Hepatocyte (in vitro differentiated cells): ENCODE results near the gene NPFFR2. TPM values are rescaled to one million over a fixed set of nuclear protein-coding genes. Genes with fewer than 3 reads are reported as not detected.

Experiments used
- DNase-seq: peaks from one replicate; pipeline ENCODE4 v3.0.0-alpha.2; 2016; ENCODE audit warnings: low spot score
- H2AFZ ChIP-seq: fragments of 200-600 bp; sonication (generic); 2 replicates; pipeline ENCODE4 v1.6.0; 2016; ENCODE audit warnings: antibody characterized with exemption, mild to moderate bottlenecking
- H3K27ac ChIP-seq: fragments of 200-600 bp; sonication (generic); 2 replicates; pipeline ENCODE4 v1.5.1; 2016; ENCODE audit warnings: mild to moderate bottlenecking
- H3K27me3 ChIP-seq: fragments of 200-600 bp; sonication (generic); 2 replicates; pipeline ENCODE4 v1.6.1; 2016
- H3K36me3 ChIP-seq: fragments of 200-600 bp; sonication (generic); replicated peaks from 2 replicates; pipeline ENCODE4 v1.5.1; 2016; ENCODE audit warnings: low read depth; ENCODE audit not compliant: insufficient read depth
- H3K4me1 ChIP-seq: fragments of 200-600 bp; sonication (generic); 2 replicates; pipeline ENCODE4 v1.5.1; 2016; ENCODE audit warnings: mild to moderate bottlenecking, moderate library complexity; ENCODE audit not compliant: insufficient read depth
- H3K4me2 ChIP-seq: fragments of 200-600 bp; sonication (generic); 2 replicates; pipeline ENCODE4 v1.6.0; 2016
- H3K4me3 ChIP-seq: fragments of 200-600 bp; sonication (generic); 2 replicates; pipeline ENCODE4 v1.5.1; 2016; ENCODE audit warnings: mild to moderate bottlenecking
- H3K79me2 ChIP-seq: fragments of 200-600 bp; sonication (generic); 2 replicates; pipeline ENCODE4 v1.6.0; 2017; ENCODE audit warnings: mild to moderate bottlenecking
- H3K9me2 ChIP-seq: fragments of 200-600 bp; sonication (generic); replicated peaks from 2 replicates; pipeline ENCODE4 v1.6.0; 2017; ENCODE audit warnings: mild to moderate bottlenecking; ENCODE audit not compliant: insufficient read depth
- H3K9me3 ChIP-seq: fragments of 200-600 bp; sonication (generic); 2 replicates; pipeline ENCODE4 v1.5.1; 2016; ENCODE audit warnings: low read depth, mild to moderate bottlenecking
- H4K20me1 ChIP-seq: fragments of 200-600 bp; sonication (generic); 2 replicates; pipeline ENCODE4 v1.6.0; 2016; ENCODE audit warnings: mild to moderate bottlenecking; ENCODE audit not compliant: insufficient read depth, poor library complexity, severe bottlenecking
- EZH2 ChIP-seq: fragments of 200-600 bp; sonication (generic); IDR thresholded peaks from 2 replicates; pipeline ENCODE4 v1.6.1; 2016; ENCODE audit warnings: antibody characterized with exemption, mild to moderate bottlenecking, borderline replicate concordance
- EZH2phosphoT487 ChIP-seq: fragments of 200-600 bp; sonication (generic); IDR thresholded peaks from one replicate; pipeline ENCODE4 v1.6.1; 2018; ENCODE audit warnings: antibody characterized with exemption, mild to moderate bottlenecking, low read depth, moderate library complexity; ENCODE audit not compliant: unreplicated experiment, severe bottlenecking
- whole genome bisulfite sequencing: methylation state at CpG from one replicate; pipeline ENCODE4 v1.1.6; 2016; ENCODE audit warnings: low lambda C conversion rate; ENCODE audit errors: missing lambda C conversion rate; 5-methylcytosine and 5-hydroxymethylcytosine counted together
- polyA plus RNA-seq: library from polyadenylated mRNA; unstranded; fragments of >200 nt; fragmentation: Nextera tagmentation; extraction: Ambion mirVana; gene quantifications from 2 replicates; pipeline ENCODE4 v1.2.1, GENCODE V29; 2016
- total RNA-seq: library from RNA; depleted of rRNA; stranded (reverse); fragments of >200 nt; gene quantifications from 2 replicates; pipeline ENCODE4 v1.2.3, GENCODE V29; 2014
- TF ChIP-seq, protein P1 (sequence below): fragments of 200-600 bp; sonication (generic); IDR thresholded peaks from 2 replicates; pipeline ENCODE4 v1.5.1; 2016; ENCODE audit warnings: antibody characterized with exemption, mild to moderate bottlenecking; ENCODE audit not compliant: poor library complexity

NPFFR2 gene
- total and polyA plus RNA-seq, 2 experiments from 2014 or later = 2.0 to 2.9 TPM

DNA sequence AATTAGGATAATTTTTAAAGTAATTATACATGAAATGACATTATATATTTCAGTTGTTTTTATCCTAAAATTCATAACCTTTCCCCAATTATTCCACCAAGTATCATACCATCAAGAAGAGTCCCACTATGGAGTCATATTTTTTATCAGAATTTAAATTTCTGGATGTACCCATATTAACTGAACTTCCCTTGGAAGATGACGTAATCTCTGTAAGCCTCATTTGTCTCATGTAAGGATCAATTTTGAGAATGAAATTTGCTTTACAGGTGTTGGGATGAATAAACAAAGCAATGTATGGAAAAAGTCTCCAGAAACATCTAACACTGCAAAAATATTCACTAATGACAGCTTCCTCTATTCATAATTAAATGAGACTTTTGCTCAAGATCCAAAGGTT is 147.5 kb downstream of the NPFFR2 start:
- DNase-seq = no peak
- H3K9me2 ChIP-seq = no peaks in the 10 kb centered on the region
- H3K4me1 ChIP-seq = no peaks in the 10 kb centered on the region
- 96% methylated on average over 1 of the region's 1 CpG for WGBS
- no peak overlapping the region for H3K4me2 ChIP-seq
- no peak overlapping the region for H3K4me3 ChIP-seq
- no peaks in the 10 kb centered on the region for H3K27me3 ChIP-seq
- H3K27ac ChIP-seq = no peak overlapping the region
- H3K36me3 ChIP-seq = no peaks in the 10 kb centered on the region
- H2AFZ ChIP-seq = no peak overlapping the region
- no peaks in the 10 kb centered on the region for H3K9me3 ChIP-seq
- H3K79me2 ChIP-seq = no peaks in the 10 kb centered on the region
- TF ChIP-seq, protein P1, sequence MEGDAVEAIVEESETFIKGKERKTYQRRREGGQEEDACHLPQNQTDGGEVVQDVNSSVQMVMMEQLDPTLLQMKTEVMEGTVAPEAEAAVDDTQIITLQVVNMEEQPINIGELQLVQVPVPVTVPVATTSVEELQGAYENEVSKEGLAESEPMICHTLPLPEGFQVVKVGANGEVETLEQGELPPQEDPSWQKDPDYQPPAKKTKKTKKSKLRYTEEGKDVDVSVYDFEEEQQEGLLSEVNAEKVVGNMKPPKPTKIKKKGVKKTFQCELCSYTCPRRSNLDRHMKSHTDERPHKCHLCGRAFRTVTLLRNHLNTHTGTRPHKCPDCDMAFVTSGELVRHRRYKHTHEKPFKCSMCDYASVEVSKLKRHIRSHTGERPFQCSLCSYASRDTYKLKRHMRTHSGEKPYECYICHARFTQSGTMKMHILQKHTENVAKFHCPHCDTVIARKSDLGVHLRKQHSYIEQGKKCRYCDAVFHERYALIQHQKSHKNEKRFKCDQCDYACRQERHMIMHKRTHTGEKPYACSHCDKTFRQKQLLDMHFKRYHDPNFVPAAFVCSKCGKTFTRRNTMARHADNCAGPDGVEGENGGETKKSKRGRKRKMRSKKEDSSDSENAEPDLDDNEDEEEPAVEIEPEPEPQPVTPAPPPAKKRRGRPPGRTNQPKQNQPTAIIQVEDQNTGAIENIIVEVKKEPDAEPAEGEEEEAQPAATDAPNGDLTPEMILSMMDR = no peak
- TF ChIP-seq EZH2 (no peak), EZH2phosphoT487 (no peak)
- H4K20me1 ChIP-seq = no peaks in the 10 kb centered on the region

DNA sequence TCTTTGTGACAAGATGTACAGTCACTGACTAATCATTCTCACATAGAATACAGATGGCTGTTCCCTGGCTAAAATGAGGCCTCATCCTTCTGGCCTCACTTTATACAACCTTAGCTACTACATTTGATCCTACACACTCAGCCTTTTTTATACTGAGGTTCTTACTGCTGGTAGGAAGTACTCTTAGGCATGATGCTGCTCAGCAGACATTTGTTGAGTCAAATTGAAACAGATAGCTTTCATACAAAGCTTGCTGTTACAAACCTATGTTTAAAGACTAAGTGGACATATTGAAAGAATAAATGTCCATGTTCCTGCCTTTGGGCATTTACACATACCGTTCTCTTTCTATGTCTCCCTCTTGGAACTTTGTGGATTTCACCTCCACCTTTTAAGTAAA is 154.9 kb downstream of the NPFFR2 start:
- WGBS = 86% methylated on average over 1 of the region's 1 CpG
- H2AFZ ChIP-seq = no peak overlapping the region

DNA sequence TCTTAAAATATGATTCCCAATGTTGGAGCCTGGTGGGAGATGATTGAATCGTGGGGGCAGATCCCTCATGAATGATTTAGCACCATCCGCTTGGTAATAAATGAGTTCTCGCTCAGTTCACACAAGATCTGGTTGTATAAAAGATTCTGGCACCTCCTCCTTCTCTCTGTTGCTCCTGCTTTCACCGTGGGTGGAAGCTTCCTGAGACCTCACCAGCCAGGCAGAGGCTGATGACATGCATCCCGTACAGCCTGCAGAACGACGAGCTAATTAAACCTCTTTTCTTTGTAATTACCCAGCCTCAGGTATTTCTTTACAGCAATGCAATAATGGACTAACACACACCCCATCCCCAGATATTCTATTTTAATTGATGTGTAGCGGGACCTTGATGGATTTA is 162.2 kb downstream of the NPFFR2 start:
- no peaks in the 10 kb centered on the region for H4K20me1 ChIP-seq
- no peaks in the 10 kb centered on the region for H3K4me1 ChIP-seq
- no peak overlapping the region for H3K4me2 ChIP-seq
- H3K36me3 ChIP-seq = no peaks in the 10 kb centered on the region
- H2AFZ ChIP-seq = no peak overlapping the region
- TF ChIP-seq EZH2 = no peak
- TF ChIP-seq, protein P1 = no peak
- TF ChIP-seq EZH2phosphoT487 = no peak
- no peak overlapping the region for H3K4me3 ChIP-seq
- no peak for DNase-seq
- no peaks in the 10 kb centered on the region for H3K27me3 ChIP-seq
- H3K27ac ChIP-seq = no peak overlapping the region
- 84% methylated on average over 8 of the region's 8 CpGs for WGBS
- H3K79me2 ChIP-seq = no peaks in the 10 kb centered on the region
- H3K9me3 ChIP-seq = no peaks in the 10 kb centered on the region
- no peaks in the 10 kb centered on the region for H3K9me2 ChIP-seq

More for the DNA sequence above, 154.9 kb downstream of the NPFFR2 start:
- TF ChIP-seq EZH2phosphoT487 (no peak), EZH2 (no peak)
- TF ChIP-seq, protein P1 = no peak
- Histone ChIP-seq H3K9me2 (no peaks in the 10 kb centered on the region), H3K36me3 (no peaks in the 10 kb centered on the region), H3K79me2 (no peaks in the 10 kb centered on the region), H3K4me3 (no peak overlapping the region), H4K20me1 (no peaks in the 10 kb centered on the region), H3K27me3 (no peaks in the 10 kb centered on the region), H3K4me2 (no peak overlapping the region), H3K4me1 (no peaks in the 10 kb centered on the region), H3K27ac (no peak overlapping the region), H3K9me3 (no peaks in the 10 kb centered on the region)
- DNase-seq = no peak

DNA sequence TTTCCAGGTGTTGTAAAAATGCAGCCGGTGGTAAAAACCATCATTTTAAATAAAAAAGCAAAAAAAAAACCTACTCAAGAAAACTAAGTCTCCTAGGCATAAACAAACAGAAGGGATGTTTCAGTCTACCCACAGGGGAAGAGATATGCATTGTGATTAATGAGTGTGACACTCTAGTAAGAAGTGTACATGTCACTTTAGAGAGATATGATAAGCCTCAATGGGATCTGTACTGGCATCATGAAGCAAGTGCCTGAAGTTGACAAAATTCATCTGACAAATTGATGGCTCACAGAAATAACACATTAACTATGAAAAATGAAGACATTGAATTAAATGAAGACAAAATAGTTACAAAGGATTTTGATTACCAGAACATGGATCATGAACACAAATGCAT is 162.7 kb downstream of the NPFFR2 start:
- Histone ChIP-seq H3K27me3 (no peaks in the 10 kb centered on the region), H4K20me1 (no peaks in the 10 kb centered on the region), H3K4me1 (no peaks in the 10 kb centered on the region), H3K36me3 (no peaks in the 10 kb centered on the region), H3K27ac (no peak overlapping the region), H3K4me2 (no peak overlapping the region), H3K79me2 (no peaks in the 10 kb centered on the region), H2AFZ (no peak overlapping the region), H3K9me2 (no peaks in the 10 kb centered on the region), H3K4me3 (no peak overlapping the region), H3K9me3 (no peaks in the 10 kb centered on the region)
- 100% methylated on average over 1 of the region's 1 CpG for WGBS
- no peak for DNase-seq
- TF ChIP-seq EZH2phosphoT487 (no peak), EZH2 (no peak)
- TF ChIP-seq, protein P1 = no peak
